Measurements from ENCODE around the gene XG.
"Not testable (repeated sequence)": the region's sequence is repeated elsewhere in the genome, so short reads cannot be mapped to it uniquely, and the experiment has no call there.

XG gene

GRCh38 chrX:2751874-2752300, at the start of gene XG:
TSS of gene XG (plus strand) at chrX:2752040. CDS start at chrX:2752275, 235 bp downstream.
- not testable (repeated sequence) for DNase-seq (ENCODE audit: low read depth)

- no peak for DNase-seq (ENCODE audit: low read depth)
Observed at GRCh38 chrX:2703991-2704369, 47.9 kb upstream of the XG start.

GRCh38 chrX:2705046-2705832, 46.6 kb upstream of the XG start:
- DNase-seq (ENCODE audit: low read depth), result no peak

GRCh38 chrX:2707334-2707760, 44.5 kb upstream of the XG start:
- peak; percentile 58 for DNase-seq (ENCODE audit: low read depth)

- DNase-seq (ENCODE audit: low read depth), result no peak
Observed at GRCh38 chrX:2708021-2708420, 43.8 kb upstream of the XG start.

- no peak for DNase-seq (ENCODE audit: low read depth)
Observed at GRCh38 chrX:2708592-2709188, 43.1 kb upstream of the XG start.

- no peak for DNase-seq (ENCODE audit: low read depth)
Observed at GRCh38 chrX:2709556-2709955, 42.3 kb upstream of the XG start.

GRCh38 chrX:2710041-2710840, 41.6 kb upstream of the XG start:
- DNase-seq (ENCODE audit: low read depth), result peak; percentile 43

GRCh38 chrX:2711441-2711840, 40.4 kb upstream of the XG start:
- DNase-seq (ENCODE audit: low read depth), result no peak

- DNase-seq (ENCODE audit: low read depth), result no peak
Observed at GRCh38 chrX:2712428-2712827, 39.4 kb upstream of the XG start.

- no peak for DNase-seq (ENCODE audit: low read depth)
Observed at GRCh38 chrX:2712890-2713840, 38.7 kb upstream of the XG start.

- no peak for DNase-seq (ENCODE audit: low read depth)
Observed at GRCh38 chrX:2714551-2714950, 37.3 kb upstream of the XG start.

- DNase-seq (ENCODE audit: low read depth), result no peak
Observed at GRCh38 chrX:2715066-2715600, 36.7 kb upstream of the XG start.

- DNase-seq (ENCODE audit: low read depth), result no peak
Observed at GRCh38 chrX:2717312-2717711, 34.5 kb upstream of the XG start.

GRCh38 chrX:2718821-2719220, 33.0 kb upstream of the XG start:
- no peak for DNase-seq (ENCODE audit: low read depth)

- no peak for DNase-seq (ENCODE audit: low read depth)
Observed at GRCh38 chrX:2719774-2720447, 31.9 kb upstream of the XG start.

GRCh38 chrX:2723286-2723879, 28.5 kb upstream of the XG start:
- DNase-seq (ENCODE audit: low read depth), result no peak

GRCh38 chrX:2727264-2727663, 24.6 kb upstream of the XG start:
- DNase-seq (ENCODE audit: low read depth), result not testable (repeated sequence)

GRCh38 chrX:2732076-2732475, 19.8 kb upstream of the XG start:
- DNase-seq (ENCODE audit: low read depth), result no peak

- DNase-seq (ENCODE audit: low read depth), result no peak
Observed at GRCh38 chrX:2732649-2733048, 19.2 kb upstream of the XG start.
